Measurements from ENCODE around the gene LPAR1.

DNA sequence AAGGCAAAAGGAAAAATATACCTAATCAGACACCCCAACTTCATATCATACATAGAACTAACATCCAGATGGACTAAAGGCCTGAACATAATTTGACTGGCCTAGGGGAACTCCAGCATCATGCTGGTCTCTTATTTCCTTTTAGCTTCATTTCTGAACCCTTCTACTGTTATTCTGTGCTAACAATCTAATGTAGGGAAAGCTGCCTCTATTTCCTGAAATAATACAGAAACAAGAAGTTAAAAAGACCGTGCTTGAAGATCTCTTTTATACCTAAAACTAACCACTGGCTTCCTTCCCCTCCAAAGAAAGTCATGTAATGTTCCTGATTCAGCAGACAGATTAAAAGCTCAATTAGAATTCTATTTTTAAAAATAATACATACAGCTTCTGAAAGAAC lies 36.7 kb downstream of the LPAR1 start:
- no peak for TF ChIP-seq POLR2A (IDR thresholded peaks at IDR 0.05; ENCODE audit: low read depth, low read length)
- TF ChIP-seq POLR2AphosphoS5 (IDR thresholded peaks at IDR 0.05; ENCODE audit: low read depth, low read length) = no peak
- TF ChIP-seq POU2F2 (IDR thresholded peaks at IDR 0.05; ENCODE audit: low read depth, low read length) = no peak
- TF ChIP-seq TAF1 (IDR thresholded peaks at IDR 0.05; ENCODE audit: low read depth, low read length) = no peak
- no peak for TF ChIP-seq SPI1 (IDR thresholded peaks at IDR 0.05; ENCODE audit: low read depth, low read length)
- TF ChIP-seq PAX5 (IDR thresholded peaks at IDR 0.05; ENCODE audit: insufficient read depth, low read length, severe bottlenecking) = no peak

Data from GM12891 (cell line).